Gastrocnemius medialis (tissue), 4 donors: ENCODE data around the gene ZNF646. TPM values are rescaled to one million over a fixed set of nuclear protein-coding genes. Genes with fewer than 3 reads are reported as not detected.
A peak's percentile ranks its signal among the peaks of the same experiment; 100 is the strongest.

Experiments
- ATAC-seq, 2 donors: fragments of 150-250 bp; one replicate each; pipeline ENCODE4 v1.9.1; 2016
- DNase-seq, 2 donors: peaks; one replicate each; pipeline ENCODE4 v3.0.0-alpha.2; 2019
- H3K27ac ChIP-seq, 4 donors: fragments of 200-600 bp; sonication (generic); 1 replicate in 1 of 4; 2 replicates in 3 of 4; pipeline ENCODE4 v1.5.1; 2016 to 2018; ENCODE audit warnings: mild to moderate bottlenecking in 2 of 4, moderate library complexity in 1 of 4
- H3K27me3 ChIP-seq, 3 donors: fragments of 200-600 bp; sonication (generic) in 2 of 3; 1 replicate in 1 of 3; 2 replicates in 2 of 3; pipeline versions ENCODE4 v1.5.1 to v1.6.0; 2016 to 2019; ENCODE audit warnings: mild to moderate bottlenecking in 1 of 3, moderate library complexity in 1 of 3
- H3K36me3 ChIP-seq, 2 donors: fragments of 200-600 bp; sonication (generic) in 1 of 2; one replicate each; pipeline ENCODE4 v1.5.1; 2017 to 2018
- H3K4me1 ChIP-seq, 2 donors: fragments of 200-600 bp; sonication (generic) in 1 of 2; one replicate each; pipeline ENCODE4 v1.5.1; 2016 to 2017; ENCODE audit warnings: mild to moderate bottlenecking in 2 of 2
- H3K4me3 ChIP-seq, 4 donors: fragments of 200-600 bp; sonication (generic) in 3 of 4; 1 replicate in 1 of 4; 2 replicates in 3 of 4; pipeline ENCODE4 v1.5.1; 2016 to 2019; ENCODE audit warnings: mild to moderate bottlenecking in 2 of 4
- H3K9me3 ChIP-seq, 3 donors: fragments of 200-600 bp; sonication (generic) in 2 of 3; 1 replicate in 1 of 3; 2 replicates in 2 of 3; pipeline ENCODE4 v1.5.1; 2016 to 2019
- CTCF ChIP-seq, 5 experiments: fragments of 450-650 bp in 3 of 5; fragments of 200-600 bp in 2 of 5; sonication (generic) in 2 of 5; IDR thresholded peaks in 4 of 5; conservative IDR thresholded peaks in 1 of 5; 1 replicate in 4 of 5; 2 replicates in 1 of 5; pipeline ENCODE4 v1.5.1; 2016 to 2019; ENCODE audit warnings: antibody characterized with exemption in 5 of 5, mild to moderate bottlenecking in 3 of 5, moderate library complexity in 3 of 5
- POLR2A ChIP-seq, 2 donors: fragments of 450-650 bp; IDR thresholded peaks; one replicate each; pipeline ENCODE4 v1.6.1; 2017; ENCODE audit warnings: antibody characterized with exemption in 2 of 2, mild to moderate bottlenecking in 2 of 2, moderate library complexity in 2 of 2
- in situ Hi-C, 4 donors: fragments of 200-750 bp; cut with MboI; loops; one replicate each; pipeline versions ENCODE4 v1.15.0 to v1.8.0; 2017; ENCODE audit warnings: low sequenced_read_pairs in 4 of 4
- intact Hi-C: fragments of 100-400 bp; cut with DNase I; formaldehyde crosslinking; loops from one replicate; pipeline ENCODE4 v1.15.1; 2023; ENCODE audit warnings: low total_unique reads
- total RNA-seq, 4 donors: library from RNA; depleted of rRNA; stranded (reverse); fragments of >200 nt; gene quantifications; one replicate each; pipeline versions ENCODE4 v1.1.0 to v1.2.3, GENCODE V29; 2016

ZNF646 gene
- total RNA-seq, 4 donors from 2014 or later, result 11.7 to 33.2 (median 21.5) TPM

GRCh38 chr16:31061813-31062440 lies 12.3 kb upstream of the ZNF646 start:
- intact Hi-C loops, result no loop called here
- in situ Hi-C loops, result no loop called here

GRCh38 chr16:31063495-31063842 lies 10.8 kb upstream of the ZNF646 start:
- ATAC-seq, result no peak
- intact Hi-C loops, result no loop called here

More at GRCh38 chr16:31061813-31062440, 12.3 kb upstream of the ZNF646 start:
- ATAC-seq (no peak), DNase-seq (no peak)
- Histone ChIP-seq H3K27me3 (no peaks in the 10 kb centered on the region), H3K4me3 (no peak overlapping the region), H3K4me1 (peaks cover 3 to 11% of the 10 kb centered on the region in 2 donors), H3K9me3 (no peaks in the 10 kb centered on the region), H3K36me3 (peaks cover 0 to 40% of the 10 kb centered on the region in 2 donors), H3K27ac (no peak overlapping the region)
- no peak for TF ChIP-seq CTCF (IDR thresholded peaks at IDR 0.05 in 4 of 5, conservative IDR thresholded peaks at IDR 0.05 in 1 of 5)
- no peak for TF ChIP-seq POLR2A (IDR thresholded peaks at IDR 0.05)

GRCh38 chr16:31063843-31064611 lies 10.2 kb upstream of the ZNF646 start:
- Histone ChIP-seq H3K4me3 (no peak overlapping the region), H3K27ac (peak overlapping the region; percentile 51 to 78 (median 57)), H3K27me3 (no peaks in the 10 kb centered on the region), H3K36me3 (peaks cover 0 to 34% of the 10 kb centered on the region in 2 donors), H3K4me1 (peaks cover 3 to 11% of the 10 kb centered on the region in 2 donors), H3K9me3 (no peaks in the 10 kb centered on the region)
- TF ChIP-seq POLR2A (IDR thresholded peaks at IDR 0.05), result no peak
- no peak for TF ChIP-seq CTCF (IDR thresholded peaks at IDR 0.05 in 4 of 5, conservative IDR thresholded peaks at IDR 0.05 in 1 of 5)
- in situ Hi-C loops, result no loop called here
- ATAC-seq (no peak), DNase-seq (no peak)
- intact Hi-C loops, result no loop called here

More at GRCh38 chr16:31063495-31063842, 10.8 kb upstream of the ZNF646 start:
- H3K9me3 ChIP-seq, result no peaks in the 10 kb centered on the region
- H3K4me1 ChIP-seq, result peaks cover 3 to 11% of the 10 kb centered on the region in 2 donors
- H3K36me3 ChIP-seq, result peaks cover 0 to 34% of the 10 kb centered on the region in 2 donors
- no peak for DNase-seq
- no peak overlapping the region for H3K4me3 ChIP-seq
- peak overlapping the region in 1 of 4 donors; percentile 78 for H3K27ac ChIP-seq
- H3K27me3 ChIP-seq, result no peaks in the 10 kb centered on the region
- TF ChIP-seq POLR2A (IDR thresholded peaks at IDR 0.05) (no peak), CTCF (IDR thresholded peaks at IDR 0.05 in 4 of 5, conservative IDR thresholded peaks at IDR 0.05 in 1 of 5) (no peak)
- in situ Hi-C loops, result no loop called here

GRCh38 chr16:31064882-31065461 lies 9.2 kb upstream of the ZNF646 start:
- H3K36me3 ChIP-seq, result peaks cover 0 to 30% of the 10 kb centered on the region in 2 donors
- peak; percentile 38 to 83 for DNase-seq
- peak; percentile 90 to 98 for ATAC-seq
- in situ Hi-C loops (no loop called here), intact Hi-C loops (no loop called here)
- H3K9me3 ChIP-seq, result no peaks in the 10 kb centered on the region
- peaks cover 3 to 11% of the 10 kb centered on the region in 2 donors for H3K4me1 ChIP-seq
- TF ChIP-seq POLR2A (IDR thresholded peaks at IDR 0.05) (no peak), CTCF (IDR thresholded peaks at IDR 0.05 in 4 of 5, conservative IDR thresholded peaks at IDR 0.05 in 1 of 5) (no peak)
- no peaks in the 10 kb centered on the region for H3K27me3 ChIP-seq
- no peak overlapping the region for H3K4me3 ChIP-seq
- peak overlapping the region; percentile 51 to 78 (median 57) for H3K27ac ChIP-seq
